ENCODE results near the gene RASAL2. TPM values are rescaled to one million over a fixed set of nuclear protein-coding genes. Genes with fewer than 3 reads are reported as not detected.

RASAL2 gene
- total RNA-seq, 2 donors from 2014 or later: 9.9 to 20.4 TPM

GRCh38 chr1:178096421-178096820 lies 2.5 kb downstream of the RASAL2 start:
- intact Hi-C loops (cut with DNase I): no loop called here
- no peak for ATAC-seq
- Histone ChIP-seq H3K4me3 (no peak overlapping the region), H3K9me3 (no peaks in the 10 kb centered on the region), H3K27me3 (no peaks in the 10 kb centered on the region), H3K27ac (no peak overlapping the region), H3K4me1 (peaks cover 19% of the 10 kb centered on the region), H3K36me3 (replicated peaks in 1 of 2; ENCODE audit: insufficient read depth in 1 of 2, low read depth in 2 of 2) (no peaks in the 10 kb centered on the region)
- no peak for TF ChIP-seq CTCF (IDR thresholded peaks at IDR 0.05)
- no peak for TF ChIP-seq POLR2A (IDR thresholded peaks at IDR 0.05)
- WGBS, 2 donors: 78 to 82% methylated on average over 3 of the region's 3 CpGs
- no peak for DNase-seq

- intact Hi-C loops (cut with DNase I): no loop called here
- no peaks in the 10 kb centered on the region for H3K9me3 ChIP-seq
- no peak for TF ChIP-seq CTCF (IDR thresholded peaks at IDR 0.05)
- no peak for TF ChIP-seq POLR2A (IDR thresholded peaks at IDR 0.05)
- no peaks in the 10 kb centered on the region for H3K36me3 ChIP-seq (replicated peaks in 1 of 2; ENCODE audit: insufficient read depth in 1 of 2, low read depth in 2 of 2)
- DNase-seq: no peak
- no peak for ATAC-seq
- WGBS, 2 donors: 73 to 84% methylated on average over 3 of the region's 3 CpGs
- no peak overlapping the region for H3K27ac ChIP-seq
- H3K4me3 ChIP-seq: no peak overlapping the region
- H3K27me3 ChIP-seq: no peaks in the 10 kb centered on the region
- peaks cover 12% of the 10 kb centered on the region for H3K4me1 ChIP-seq
Observed at GRCh38 chr1:178098262-178098661, 4.4 kb downstream of the RASAL2 start.

- WGBS, 2 donors: 27 to 50% methylated on average over 2 of the region's 2 CpGs
Observed at GRCh38 chr1:178101266-178101630, 7.3 kb downstream of the RASAL2 start.

GRCh38 chr1:178101654-178102053 lies 7.8 kb downstream of the RASAL2 start:
- H3K4me1 ChIP-seq: no peaks in the 10 kb centered on the region
- H3K27ac ChIP-seq: no peak overlapping the region
- no peaks in the 10 kb centered on the region for H3K9me3 ChIP-seq
- intact Hi-C loops (cut with DNase I): no loop called here
- ATAC-seq (no peak), DNase-seq (no peak)
- WGBS, 2 donors: 58 to 64% methylated on average over 1 of the region's 1 CpG
- H3K27me3 ChIP-seq: no peaks in the 10 kb centered on the region
- no peak for TF ChIP-seq POLR2A (IDR thresholded peaks at IDR 0.05)
- no peak for TF ChIP-seq CTCF (IDR thresholded peaks at IDR 0.05)
- no peak overlapping the region for H3K4me3 ChIP-seq
- no peaks in the 10 kb centered on the region for H3K36me3 ChIP-seq (replicated peaks in 1 of 2; ENCODE audit: insufficient read depth in 1 of 2, low read depth in 2 of 2)

More at GRCh38 chr1:178101266-178101630, 7.3 kb downstream of the RASAL2 start:
- H3K27ac ChIP-seq: no peak overlapping the region
- no peak for TF ChIP-seq POLR2A (IDR thresholded peaks at IDR 0.05)
- no peak for TF ChIP-seq CTCF (IDR thresholded peaks at IDR 0.05)
- H3K4me3 ChIP-seq: no peak overlapping the region
- no peaks in the 10 kb centered on the region for H3K36me3 ChIP-seq (replicated peaks in 1 of 2; ENCODE audit: insufficient read depth in 1 of 2, low read depth in 2 of 2)
- no peaks in the 10 kb centered on the region for H3K4me1 ChIP-seq
- ATAC-seq (no peak), DNase-seq (no peak)
- no peaks in the 10 kb centered on the region for H3K9me3 ChIP-seq
- intact Hi-C loops (cut with DNase I): no loop called here
- H3K27me3 ChIP-seq: no peaks in the 10 kb centered on the region

- Histone ChIP-seq H3K27me3 (no peaks in the 10 kb centered on the region), H3K36me3 (replicated peaks in 1 of 2; ENCODE audit: insufficient read depth in 1 of 2, low read depth in 2 of 2) (no peaks in the 10 kb centered on the region), H3K4me1 (no peaks in the 10 kb centered on the region), H3K9me3 (no peaks in the 10 kb centered on the region), H3K4me3 (no peak overlapping the region), H3K27ac (no peak overlapping the region)
- no peak for TF ChIP-seq POLR2A (IDR thresholded peaks at IDR 0.05)
- no peak for TF ChIP-seq CTCF (IDR thresholded peaks at IDR 0.05)
- no peak for ATAC-seq
- no peak for DNase-seq
- WGBS, 2 donors: 75 to 81% methylated on average over 4 of the region's 4 CpGs
- intact Hi-C loops (cut with DNase I): no loop called here
Observed at GRCh38 chr1:178102218-178102617, 8.3 kb downstream of the RASAL2 start.
